Fibroblast of lung (primary cell): ENCODE measurements around the gene TLCD2. TPM values are rescaled to one million over a fixed set of nuclear protein-coding genes. Genes with fewer than 3 reads are reported as not detected.

Source experiments
- DNase-seq, 2 donors: peaks; one replicate each; pipeline versions ENCODE4 v3.0.0 to v3.0.0-alpha.2; 2010; ENCODE audit warnings: low read depth in 2 of 2
- H2AFZ ChIP-seq: 2 replicates; pipeline ENCODE4 v1.5.1; 2012; ENCODE audit warnings: low read length, control low read depth, inconsistent platforms
- H3K27ac ChIP-seq: 2 replicates; pipeline ENCODE4 v1.5.1; 2011; ENCODE audit warnings: low read length, control low read depth; ENCODE audit not compliant: insufficient read depth
- H3K27me3 ChIP-seq: 2 replicates; pipeline ENCODE4 v1.5.1; 2011; ENCODE audit warnings: mild to moderate bottlenecking, low read length; ENCODE audit not compliant: control insufficient read depth, insufficient read depth
- H3K36me3 ChIP-seq: 2 replicates; pipeline ENCODE4 v1.5.1; 2011; ENCODE audit warnings: low read length; ENCODE audit not compliant: control insufficient read depth, insufficient read depth
- H3K4me1 ChIP-seq: 2 replicates; pipeline ENCODE4 v1.5.1; 2011; ENCODE audit warnings: low read length; ENCODE audit not compliant: control insufficient read depth, insufficient read depth; ENCODE audit errors: extremely low read depth
- H3K4me2 ChIP-seq: 2 replicates; pipeline ENCODE4 v1.5.1; 2011; ENCODE audit warnings: low read length, control low read depth; ENCODE audit not compliant: insufficient read depth; ENCODE audit errors: extremely low read depth
- H3K4me3 ChIP-seq, 4 experiments: fragments of 200-600 bp in 1 of 4; sonication (generic) in 1 of 4; replicated peaks in 1 of 4; 2 replicates each; pipeline ENCODE4 v1.5.1; 2011 to 2016; ENCODE audit warnings: low read length in 4 of 4, low read depth in 3 of 4, mild to moderate bottlenecking in 3 of 4, control low read depth in 2 of 4, inconsistent platforms in 1 of 4, mixed read lengths in 1 of 4; ENCODE audit not compliant: insufficient read depth in 1 of 4; ENCODE audit errors: control extremely low read depth in 1 of 4
- H3K79me2 ChIP-seq: 2 replicates; pipeline ENCODE4 v1.5.1; 2012; ENCODE audit warnings: mild to moderate bottlenecking, low read length, inconsistent platforms; ENCODE audit not compliant: control insufficient read depth, insufficient read depth
- H3K9ac ChIP-seq: 2 replicates; pipeline ENCODE4 v1.5.1; 2011; ENCODE audit warnings: mild to moderate bottlenecking, low read length, control low read depth; ENCODE audit not compliant: insufficient read depth
- H3K9me3 ChIP-seq: 2 replicates; pipeline ENCODE4 v1.5.1; 2012; ENCODE audit warnings: low read depth, low read length; ENCODE audit not compliant: control insufficient read depth, insufficient read depth
- H4K20me1 ChIP-seq: 2 replicates; pipeline ENCODE4 v1.5.1; 2011; ENCODE audit warnings: low read length; ENCODE audit not compliant: control insufficient read depth, insufficient read depth; ENCODE audit errors: extremely low read depth
- CTCF ChIP-seq, 2 donors: IDR thresholded peaks in 1 of 2; conservative IDR thresholded peaks in 1 of 2; 1 replicate in 1 of 2; 2 replicates in 1 of 2; pipeline ENCODE4 v1.5.1; 2011 to 2012; ENCODE audit warnings: low read length in 2 of 2, control low read depth in 1 of 2, inconsistent platforms in 1 of 2, low read depth in 1 of 2, mild to moderate bottlenecking in 1 of 2
- EZH2 ChIP-seq: IDR thresholded peaks from 2 replicates; pipeline ENCODE4 v1.5.1; 2012; ENCODE audit warnings: low read length, control low read depth, mild to moderate bottlenecking; ENCODE audit errors: missing control alignments
- polyA plus RNA-seq, 2 donors: library from polyadenylated mRNA; depleted of rRNA in 1 of 2; stranded (reverse) in 1 of 2; unstranded in 1 of 2; fragments of >200 nt; gene quantifications; 2 replicates each; pipeline ENCODE4 v1.2.1, GENCODE V29; 2011 to 2012; ENCODE audit warnings: missing spikeins in 1 of 2
- total RNA-seq: library from RNA; depleted of rRNA; stranded (reverse); fragments of >200 nt; gene quantifications from 2 replicates; pipeline ENCODE4 v1.2.1, GENCODE V29; 2014

TLCD2 gene
- total and polyA plus RNA-seq, 2 donors (not counting 1 experiment from before 2014, with no cell fraction given) = 7.1 to 9.7 TPM

- peaks cover 16% of the 10 kb centered on the region for H3K4me1 ChIP-seq
- H3K79me2 ChIP-seq = peaks cover 20% of the 10 kb centered on the region
- peak overlapping the region; percentile 99 for H3K27ac ChIP-seq
- DNase-seq = no peak
- H3K4me2 ChIP-seq = no peak overlapping the region
- TF ChIP-seq EZH2 = no peak
- no peak for TF ChIP-seq CTCF (conservative IDR thresholded peaks at IDR 0.05 in 1 of 2, IDR thresholded peaks at IDR 0.05 in 1 of 2; ENCODE audit: low read depth in 1 of 2, low read length in 2 of 2)
- H3K36me3 ChIP-seq = peaks cover 9% of the 10 kb centered on the region
- H4K20me1 ChIP-seq = peaks cover 3% of the 10 kb centered on the region
- H3K9me3 ChIP-seq = no peaks in the 10 kb centered on the region
- H3K9ac ChIP-seq = no peak overlapping the region
- no peak overlapping the region for H3K4me3 ChIP-seq
- no peaks in the 10 kb centered on the region for H3K27me3 ChIP-seq
- no peak overlapping the region for H2AFZ ChIP-seq
Observed at GRCh38 chr17:1718362-1719165, 8.4 kb upstream of the TLCD2 start.

- Histone ChIP-seq H3K4me2 (peak overlapping the region; percentile 100), H3K36me3 (peaks cover 22% of the 10 kb centered on the region), H3K9me3 (no peaks in the 10 kb centered on the region), H3K27me3 (no peaks in the 10 kb centered on the region), H2AFZ (peak overlapping the region; percentile 56), H3K27ac (peak overlapping the region; percentile 99), H3K4me1 (peaks cover 30% of the 10 kb centered on the region), H3K4me3 (peak overlapping the region; percentile 63 to 95 (median 78)), H3K9ac (peak overlapping the region; percentile 88), H4K20me1 (peaks cover 11% of the 10 kb centered on the region), H3K79me2 (peaks cover 35% of the 10 kb centered on the region)
- TF ChIP-seq CTCF (conservative IDR thresholded peaks at IDR 0.05 in 1 of 2, IDR thresholded peaks at IDR 0.05 in 1 of 2; ENCODE audit: low read depth in 1 of 2, low read length in 2 of 2) = no peak
- TF ChIP-seq EZH2 = no peak
- peak; percentile 99 for DNase-seq
Observed at GRCh38 chr17:1716912-1717695, 6.9 kb upstream of the TLCD2 start.
